Stimulated activated CD8-positive, alpha-beta memory T cell treated with anti-CD3 and anti-CD28 coated beads, Interleukin-15, amount 100 ng/mL, for 24 hours (primary cell): Measurements from ENCODE around the gene MAFG.

ENCODE experiments used
- DNase-seq: peaks from one replicate; pipeline ENCODE4 v3.0.0-alpha.2; 2020; ENCODE audit warnings: low read depth

Gene MAFG

GRCh38 chr17:81939881-81940385, 12.4 kb upstream of the MAFG start:
- DNase-seq: no peak

DNA sequence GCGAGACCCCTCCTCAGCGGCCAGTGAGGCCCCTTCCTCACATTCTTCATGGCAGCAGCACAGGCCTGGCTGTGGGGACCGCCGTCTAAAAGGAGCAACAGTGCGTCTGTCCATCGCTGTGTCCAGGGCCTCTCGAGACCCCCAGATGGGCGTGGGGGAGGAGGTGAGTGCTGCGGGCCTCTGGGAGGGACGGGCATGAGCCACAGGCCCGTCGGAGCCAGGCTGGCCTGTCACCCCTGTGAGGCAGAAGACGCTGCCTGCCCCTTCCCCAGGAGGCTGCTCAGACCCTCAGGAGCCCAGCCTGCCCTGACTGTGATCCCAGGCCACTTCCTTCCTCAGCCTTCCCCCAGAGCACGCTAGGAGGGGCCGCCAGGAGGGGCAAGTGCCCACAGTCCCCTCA, 11.7 kb upstream of the MAFG start:
- DNase-seq: no peak

DNA sequence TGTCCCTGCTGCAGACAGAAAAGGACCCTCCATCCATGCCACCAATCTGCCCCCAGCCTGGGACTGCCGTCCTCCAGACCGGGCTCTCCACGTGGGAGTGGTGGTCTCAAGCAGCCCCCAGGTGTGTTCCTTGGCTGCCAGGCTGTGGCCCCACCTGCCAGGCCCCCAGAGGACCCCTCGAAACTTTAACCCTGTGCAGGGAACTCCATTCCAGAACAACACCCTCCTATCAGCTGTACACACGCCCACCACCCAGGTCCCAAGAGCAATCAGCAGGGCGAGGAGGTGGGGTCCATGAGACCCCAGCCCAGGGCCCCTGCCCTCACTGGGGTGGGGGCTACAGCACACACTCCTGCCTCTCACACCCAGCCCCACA, 8.2 kb upstream of the MAFG start:
- no peak for DNase-seq

GRCh38 chr17:81934850-81935708, 7.5 kb upstream of the MAFG start:
- DNase-seq: no peak

GRCh38 chr17:81934098-81934757, 6.7 kb upstream of the MAFG start:
- DNase-seq: no peak

- DNase-seq: no peak
Measured at GRCh38 chr17:81933178-81933699, 5.7 kb upstream of the MAFG start.

DNA sequence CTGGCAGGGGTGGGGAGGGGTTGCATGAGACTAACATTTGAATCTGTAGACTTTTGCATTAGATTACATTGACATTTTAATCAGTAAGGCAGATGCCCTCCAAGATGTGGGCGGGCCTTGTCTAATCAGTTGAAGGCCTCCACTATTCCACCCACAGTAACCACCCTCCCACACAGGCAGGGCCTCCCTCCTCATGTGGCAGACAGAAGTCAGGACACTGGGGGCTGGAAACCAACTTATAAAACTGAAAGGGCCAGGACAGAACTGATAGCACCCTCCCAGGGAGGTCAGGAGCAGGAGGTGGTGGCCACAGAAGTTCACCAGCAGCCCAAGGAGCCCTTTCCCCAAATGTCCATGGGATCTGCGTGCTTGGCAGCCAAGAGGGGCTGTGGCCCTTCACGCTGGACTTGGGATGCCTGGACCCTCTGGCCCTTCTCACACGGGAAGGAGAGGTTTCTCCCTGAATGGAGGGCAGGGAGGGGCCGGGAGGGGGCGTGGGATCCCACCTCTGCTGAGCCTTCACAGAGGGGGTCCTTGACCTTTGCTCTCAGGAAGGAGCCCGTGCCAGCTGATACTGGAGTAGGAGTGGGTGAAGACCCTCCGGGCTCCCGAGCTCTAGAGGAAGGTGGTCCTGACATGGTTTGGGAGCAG, 4.9 kb upstream of the MAFG start:
- no peak for DNase-seq

GRCh38 chr17:81931557-81932332, 4.2 kb upstream of the MAFG start:
- DNase-seq: no peak

GRCh38 chr17:81931189-81931556, 3.6 kb upstream of the MAFG start:
- DNase-seq: no peak

DNA sequence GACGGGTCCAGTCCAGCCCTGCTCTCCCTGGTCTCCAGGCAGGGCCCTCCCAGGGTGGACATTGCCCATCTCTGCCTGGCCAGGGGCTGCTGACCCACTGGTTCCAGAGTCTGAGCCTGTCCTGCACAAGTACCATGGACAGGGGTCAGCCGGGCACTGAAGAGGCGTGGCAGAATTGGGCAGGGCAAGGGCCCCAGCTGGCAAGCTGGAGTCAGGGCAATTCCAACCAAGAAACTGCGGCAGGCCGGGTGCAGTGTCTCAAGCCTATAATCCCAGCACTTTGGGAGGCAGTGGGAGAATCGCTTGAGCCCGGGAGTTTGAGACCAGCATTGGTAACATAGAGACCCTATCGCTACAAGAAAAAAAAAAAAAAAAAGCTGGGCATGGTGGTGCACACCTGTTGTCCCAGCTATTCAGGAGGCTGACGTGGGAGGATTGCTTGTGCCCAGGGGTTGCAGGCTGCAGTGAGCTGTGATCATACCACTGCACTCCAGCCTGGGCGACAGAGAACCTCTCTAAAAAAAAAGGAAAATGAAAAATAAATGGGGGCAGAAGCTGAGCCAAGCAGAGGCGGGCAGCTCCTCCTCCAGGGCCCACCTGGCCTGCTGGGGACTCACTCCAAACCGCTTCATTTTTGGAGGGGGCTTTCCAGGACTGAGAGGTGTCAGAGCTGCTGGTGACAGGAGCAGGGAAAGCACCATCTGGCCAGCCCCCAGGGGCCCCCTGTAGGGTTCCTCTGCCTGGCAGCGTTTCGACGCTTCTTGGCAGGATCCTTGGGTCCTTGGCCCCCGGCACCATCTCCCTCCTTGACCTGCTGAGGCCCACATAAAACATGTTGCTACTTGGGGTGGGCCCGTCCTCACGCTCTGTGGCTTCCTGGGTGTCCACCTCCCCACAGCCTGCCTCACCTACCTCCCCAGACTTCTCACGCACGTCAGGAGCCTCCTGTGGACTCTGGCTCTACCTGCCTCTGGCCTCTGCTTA, 2.9 kb upstream of the MAFG start:
- DNase-seq: no peak

GRCh38 chr17:81929253-81930141, 2.0 kb upstream of the MAFG start:
- no peak for DNase-seq

DNA sequence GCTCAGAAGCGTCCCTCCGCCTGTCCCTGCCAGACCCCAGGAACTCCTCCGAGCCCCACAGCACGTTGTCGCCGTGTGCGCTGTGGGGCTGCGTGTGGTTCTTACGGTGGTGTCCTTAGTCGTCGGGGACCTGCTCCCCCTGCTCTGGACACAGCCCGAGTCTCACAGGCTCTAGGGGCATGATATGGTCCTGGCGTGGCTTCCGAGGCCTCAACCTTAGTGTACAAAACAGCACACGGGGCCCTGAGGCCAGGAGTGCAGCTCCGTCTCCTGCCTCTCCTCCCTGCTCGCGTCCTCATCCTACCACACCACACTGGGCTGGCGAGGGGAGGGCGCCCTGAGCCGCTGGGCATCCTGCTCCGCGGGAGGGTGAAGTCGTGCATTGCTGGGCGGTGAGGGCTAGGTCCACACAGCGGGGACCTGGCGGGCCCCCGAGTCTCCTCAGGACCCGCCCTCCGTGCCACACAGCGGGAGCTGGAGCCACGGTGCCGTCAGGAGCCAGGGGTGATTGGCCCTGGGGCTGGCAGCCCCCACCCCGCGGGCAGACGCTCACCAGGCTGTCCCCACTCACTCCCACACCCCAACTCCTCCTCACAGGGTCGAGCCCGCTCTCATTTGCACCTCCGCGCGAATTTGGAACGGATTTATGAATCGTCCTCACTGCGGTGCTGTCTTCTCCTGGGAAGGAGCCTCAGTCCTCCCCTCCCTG, 1.2 kb upstream of the MAFG start:
- DNase-seq: no peak

GRCh38 chr17:81927152-81927652, 333 bp downstream of the MAFG start:
- DNase-seq: no peak

GRCh38 chr17:81926451-81927151, 934 bp downstream of the MAFG start:
- no peak for DNase-seq

DNA sequence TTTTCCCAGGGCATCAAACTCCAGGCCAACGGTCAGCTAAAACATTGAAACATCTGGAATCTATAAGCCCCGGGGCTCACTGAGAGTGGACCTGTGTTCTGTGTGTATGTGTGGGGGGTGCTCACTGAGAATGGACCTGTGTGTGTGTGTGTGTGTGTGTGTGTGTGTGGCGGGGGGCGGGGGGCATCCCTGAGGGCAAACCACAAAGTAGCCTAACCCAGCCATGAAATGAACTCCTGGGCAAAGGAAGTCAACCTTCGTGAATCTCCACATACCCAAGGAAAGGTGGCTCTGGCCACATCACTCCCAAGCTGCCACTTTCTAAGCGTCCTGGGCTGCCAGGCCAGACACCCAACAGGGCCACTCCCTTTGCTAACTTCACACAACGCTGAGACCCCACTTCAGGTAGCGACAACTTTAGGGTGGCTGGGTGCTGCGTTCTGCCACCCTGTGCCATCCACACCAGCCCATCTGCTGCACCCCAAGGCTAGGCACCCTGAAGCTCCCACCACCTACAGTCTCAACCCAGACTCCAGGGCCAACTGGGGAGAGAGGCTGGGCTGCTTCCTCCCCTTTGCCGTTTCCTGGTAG, 1.6 kb downstream of the MAFG start:
- no peak for DNase-seq

- DNase-seq: no peak
Measured at GRCh38 chr17:81924557-81925532, 2.7 kb downstream of the MAFG start.
